ENCODE results near the gene SNX20.

SNX20 gene

GRCh38 chr16:50653633-50654519, 27.2 kb downstream of the SNX20 start:
- peak; percentile 16 for DNase-seq

GRCh38 chr16:50652836-50653425, 28.2 kb downstream of the SNX20 start:
- no peak for DNase-seq

- DNase-seq = peak; percentile 14
Observed at GRCh38 chr16:50651835-50652438, 29.2 kb downstream of the SNX20 start.

GRCh38 chr16:50646345-50646744, 34.8 kb downstream of the SNX20 start:
- DNase-seq = no peak

GRCh38 chr16:50645563-50646220, 35.4 kb downstream of the SNX20 start:
- no peak for DNase-seq

- peak; percentile 23 for DNase-seq
Observed at GRCh38 chr16:50644729-50645128, 36.4 kb downstream of the SNX20 start.

- DNase-seq = no peak
Observed at GRCh38 chr16:50644245-50644644, 36.9 kb downstream of the SNX20 start.

- DNase-seq = no peak
Observed at GRCh38 chr16:50643192-50643591, 37.9 kb downstream of the SNX20 start.

GRCh38 chr16:50642349-50642748, 38.8 kb downstream of the SNX20 start:
- DNase-seq = no peak

- no peak for DNase-seq
Observed at GRCh38 chr16:50641818-50642187, 39.3 kb downstream of the SNX20 start.

GRCh38 chr16:50640919-50641817, 39.9 kb downstream of the SNX20 start:
- DNase-seq = no peak

- DNase-seq = no peak
Observed at GRCh38 chr16:50640391-50640790, 40.7 kb downstream of the SNX20 start.

GRCh38 chr16:50638816-50639670, 42.1 kb downstream of the SNX20 start:
- DNase-seq = no peak

GRCh38 chr16:50637716-50638602, 43.2 kb downstream of the SNX20 start:
- DNase-seq = no peak

- no peak for DNase-seq
Observed at GRCh38 chr16:50636753-50637374, 44.2 kb downstream of the SNX20 start.

GRCh38 chr16:50635505-50636392, 45.4 kb downstream of the SNX20 start:
- no peak for DNase-seq

GRCh38 chr16:50634947-50635346, 46.2 kb downstream of the SNX20 start:
- no peak for DNase-seq

GRCh38 chr16:50634090-50634489, 47.0 kb downstream of the SNX20 start:
- no peak for DNase-seq
